Measurements from ENCODE around the gene IFT80.

IFT80 gene

DNA sequence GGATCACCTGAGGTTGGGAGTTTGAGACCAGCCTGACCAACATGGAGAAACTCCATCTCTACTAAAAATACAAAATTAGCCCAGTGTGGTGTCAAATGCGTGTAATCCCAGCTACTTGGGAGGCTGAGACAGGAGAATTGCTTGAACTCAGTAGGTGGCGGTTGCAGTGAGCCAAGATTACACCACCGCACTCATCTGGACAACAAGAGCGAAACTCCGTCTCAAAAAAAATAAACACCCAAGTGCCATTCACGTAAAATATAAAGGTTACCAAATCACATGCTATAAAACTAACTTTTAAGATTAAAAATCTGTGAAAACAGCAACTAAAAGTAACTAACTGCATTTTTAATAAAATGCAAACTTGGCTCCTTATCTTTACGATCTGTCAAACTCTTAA lies 41.7 kb upstream of the IFT80 start:
- ChIA-PET POLR2A (interaction anchor here (0.6 kb wide), 1 partner anchor 19 kb away, joined by 3 read pairs; no protein-coding TSS in a partner anchor), CTCF (interaction anchor here (3.2 kb wide), 1 partner anchor 9 kb away, joined by 19 read pairs; the partner anchor contains the start of gene TRIM59)
- TF ChIP-seq, protein P1, sequence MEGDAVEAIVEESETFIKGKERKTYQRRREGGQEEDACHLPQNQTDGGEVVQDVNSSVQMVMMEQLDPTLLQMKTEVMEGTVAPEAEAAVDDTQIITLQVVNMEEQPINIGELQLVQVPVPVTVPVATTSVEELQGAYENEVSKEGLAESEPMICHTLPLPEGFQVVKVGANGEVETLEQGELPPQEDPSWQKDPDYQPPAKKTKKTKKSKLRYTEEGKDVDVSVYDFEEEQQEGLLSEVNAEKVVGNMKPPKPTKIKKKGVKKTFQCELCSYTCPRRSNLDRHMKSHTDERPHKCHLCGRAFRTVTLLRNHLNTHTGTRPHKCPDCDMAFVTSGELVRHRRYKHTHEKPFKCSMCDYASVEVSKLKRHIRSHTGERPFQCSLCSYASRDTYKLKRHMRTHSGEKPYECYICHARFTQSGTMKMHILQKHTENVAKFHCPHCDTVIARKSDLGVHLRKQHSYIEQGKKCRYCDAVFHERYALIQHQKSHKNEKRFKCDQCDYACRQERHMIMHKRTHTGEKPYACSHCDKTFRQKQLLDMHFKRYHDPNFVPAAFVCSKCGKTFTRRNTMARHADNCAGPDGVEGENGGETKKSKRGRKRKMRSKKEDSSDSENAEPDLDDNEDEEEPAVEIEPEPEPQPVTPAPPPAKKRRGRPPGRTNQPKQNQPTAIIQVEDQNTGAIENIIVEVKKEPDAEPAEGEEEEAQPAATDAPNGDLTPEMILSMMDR (IDR thresholded peaks at IDR 0.05; ENCODE audit: insufficient read depth, low read length, missing control alignments): no peak
- no peak for DNase-seq (ENCODE audit: low read depth, low spot score)
- no peak overlapping the region for H3K4me3 ChIP-seq (ENCODE audit: low read depth, low read length)

- CTCF ChIA-PET: interaction anchor here (0.9 to 1.3 kb wide), 2 partner anchors 12 to 49 kb away, joined by 3 to 5 read pairs; partner anchors contain the start of gene TRIM59
- DNase-seq (ENCODE audit: low read depth, low spot score): no peak
- TF ChIP-seq, protein P1 (IDR thresholded peaks at IDR 0.05; ENCODE audit: insufficient read depth, low read length, missing control alignments): no peak
- no peak overlapping the region for H3K4me3 ChIP-seq (ENCODE audit: low read depth, low read length)
- POLR2A ChIA-PET: no interaction called here
Observed at GRCh38 chr3:160437083-160437455, 38.0 kb upstream of the IFT80 start.

- DNase-seq (ENCODE audit: low read depth, low spot score): no peak
- CTCF ChIA-PET: interaction anchor here (0.8 to 1.3 kb wide), 3 partner anchors 10 to 22 kb away, joined by 3 to 5 read pairs (median 4); no protein-coding TSS in a partner anchor
- TF ChIP-seq, protein P1 (IDR thresholded peaks at IDR 0.05; ENCODE audit: insufficient read depth, low read length, missing control alignments): no peak
- no peak overlapping the region for H3K4me3 ChIP-seq (ENCODE audit: low read depth, low read length)
- POLR2A ChIA-PET: no interaction called here
Observed at GRCh38 chr3:160435747-160436146, 36.7 kb upstream of the IFT80 start.

DNA sequence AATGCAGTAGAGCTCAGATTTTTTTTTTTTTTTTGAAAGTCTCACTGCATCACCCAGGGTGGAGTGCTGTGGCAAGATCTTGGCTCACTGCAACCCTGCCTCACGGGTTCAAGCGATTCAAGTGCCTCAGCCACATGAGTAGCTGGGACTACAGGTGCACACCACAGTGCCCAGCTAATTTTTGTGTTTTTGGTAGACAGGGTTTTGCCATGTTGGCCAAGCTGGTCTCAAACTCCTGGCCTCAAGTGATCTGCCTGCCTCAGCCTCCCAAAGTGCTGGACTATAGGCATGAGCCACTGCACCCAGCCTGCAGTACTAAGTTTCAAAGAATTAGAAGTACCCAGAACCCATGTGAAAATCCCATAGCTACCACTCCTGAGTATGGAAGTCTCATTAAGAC lies 36.1 kb upstream of the IFT80 start:
- no peak overlapping the region for H3K4me3 ChIP-seq (ENCODE audit: low read depth, low read length)
- TF ChIP-seq, protein P1 (IDR thresholded peaks at IDR 0.05; ENCODE audit: insufficient read depth, low read length, missing control alignments): no peak
- ChIA-PET CTCF (interaction anchor here (0.6 to 1.3 kb wide), 2 partner anchors 16 to 22 kb away, joined by 3 to 4 read pairs; no protein-coding TSS in a partner anchor), POLR2A (interaction anchor here (1.6 kb wide), 1 partner anchor 28 kb away, joined by 6 read pairs; no protein-coding TSS in a partner anchor)
- DNase-seq (ENCODE audit: low read depth, low spot score): no peak

DNA sequence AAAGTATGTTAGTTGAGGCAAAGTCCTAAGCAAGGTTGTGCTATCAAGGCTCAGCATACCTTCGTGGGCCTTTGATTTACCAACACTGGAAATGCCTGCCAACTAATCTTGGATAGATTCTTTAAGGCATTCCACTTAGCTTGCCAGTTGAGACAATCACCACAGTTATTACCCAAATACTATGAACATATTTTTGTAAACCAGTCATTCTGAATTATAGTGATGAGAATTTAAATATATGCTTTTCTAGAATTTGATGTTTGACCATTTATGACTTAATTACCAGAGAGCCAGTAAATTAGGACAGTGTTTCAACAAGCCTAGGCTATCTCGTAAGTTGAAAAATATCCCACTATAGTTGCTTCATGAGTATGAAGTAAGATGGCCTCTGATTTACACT lies 35.0 kb upstream of the IFT80 start:
- DNase-seq (ENCODE audit: low read depth, low spot score): peak; percentile 40
- CTCF ChIA-PET: no interaction called here
- TF ChIP-seq, protein P1 (IDR thresholded peaks at IDR 0.05; ENCODE audit: insufficient read depth, low read length, missing control alignments): no peak
- POLR2A ChIA-PET: interaction anchor here (1.6 kb wide), 1 partner anchor 27 kb away, joined by 6 read pairs; no protein-coding TSS in a partner anchor
- H3K4me3 ChIP-seq (ENCODE audit: low read depth, low read length): no peak overlapping the region

GRCh38 chr3:160427832-160428424 lies 28.9 kb upstream of the IFT80 start:
- TF ChIP-seq, protein P1 (IDR thresholded peaks at IDR 0.05; ENCODE audit: insufficient read depth, low read length, missing control alignments): no peak
- ChIA-PET CTCF (interaction anchor here (0.9 to 1.5 kb wide), 2 partner anchors 46 to 264 kb away, joined by 3 read pairs; no protein-coding TSS in a partner anchor), POLR2A (no interaction called here)
- no peak for DNase-seq (ENCODE audit: low read depth, low spot score)
- no peak overlapping the region for H3K4me3 ChIP-seq (ENCODE audit: low read depth, low read length)
